HG02642 (cell line): ENCODE measurements around the gene C1orf232.

Source experiments
- ATAC-seq: cut with Tn5 transposase; IDR thresholded peaks from one replicate; pipeline ENCODE4 v1.9.1; 2021; ENCODE audit warnings: mild to moderate bottlenecking; ENCODE audit not compliant: unreplicated experiment, poor library complexity

The C1orf232 gene

DNA sequence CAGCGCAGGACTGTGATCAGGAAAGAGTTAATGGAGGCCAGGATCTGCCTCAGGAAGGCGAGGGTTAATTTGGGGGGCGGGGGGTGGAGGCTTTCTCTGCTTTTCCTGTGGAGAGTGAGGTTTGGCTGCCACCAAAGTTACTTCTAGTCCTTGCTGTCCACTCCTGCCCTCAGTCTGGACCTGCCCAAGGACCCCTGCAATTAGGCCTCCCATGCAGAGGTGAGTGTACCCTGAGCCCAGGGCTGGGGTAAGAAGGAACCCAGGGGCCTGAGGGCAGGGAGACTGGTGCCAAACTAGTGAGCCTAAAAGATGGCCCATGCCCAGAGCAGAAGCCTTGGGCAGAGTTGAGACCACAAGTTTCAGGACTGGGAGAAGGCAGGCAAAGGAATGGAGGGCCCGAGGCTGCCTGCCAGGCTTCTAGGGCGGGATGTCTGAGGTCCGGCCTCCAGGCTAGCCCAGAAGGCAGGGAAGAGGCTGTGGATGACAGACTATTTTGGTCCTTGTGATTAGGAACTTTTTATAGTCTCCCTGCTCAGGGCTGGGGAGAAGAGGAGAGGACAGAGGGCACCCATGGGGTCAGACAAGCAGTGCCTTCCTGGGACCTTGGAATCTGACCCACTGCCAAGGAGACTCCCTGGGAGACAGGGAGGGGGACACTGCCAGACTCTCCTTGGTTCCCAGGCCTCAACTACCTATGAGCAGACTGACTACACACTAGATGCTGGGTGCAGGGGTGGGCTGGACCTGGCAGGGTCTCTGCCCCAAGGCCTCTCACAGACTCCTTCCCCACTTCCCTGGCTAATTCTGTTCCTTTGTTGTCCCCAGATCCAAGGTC, 9.6 kb downstream of the C1orf232 start, which contains the start of gene FAM110D:
TSS of gene FAM110D (plus strand) at position 172 of the 835 bp plus-strand sequence. CDS start 2,213 bp downstream, outside the sequence.
- no peak for ATAC-seq

DNA sequence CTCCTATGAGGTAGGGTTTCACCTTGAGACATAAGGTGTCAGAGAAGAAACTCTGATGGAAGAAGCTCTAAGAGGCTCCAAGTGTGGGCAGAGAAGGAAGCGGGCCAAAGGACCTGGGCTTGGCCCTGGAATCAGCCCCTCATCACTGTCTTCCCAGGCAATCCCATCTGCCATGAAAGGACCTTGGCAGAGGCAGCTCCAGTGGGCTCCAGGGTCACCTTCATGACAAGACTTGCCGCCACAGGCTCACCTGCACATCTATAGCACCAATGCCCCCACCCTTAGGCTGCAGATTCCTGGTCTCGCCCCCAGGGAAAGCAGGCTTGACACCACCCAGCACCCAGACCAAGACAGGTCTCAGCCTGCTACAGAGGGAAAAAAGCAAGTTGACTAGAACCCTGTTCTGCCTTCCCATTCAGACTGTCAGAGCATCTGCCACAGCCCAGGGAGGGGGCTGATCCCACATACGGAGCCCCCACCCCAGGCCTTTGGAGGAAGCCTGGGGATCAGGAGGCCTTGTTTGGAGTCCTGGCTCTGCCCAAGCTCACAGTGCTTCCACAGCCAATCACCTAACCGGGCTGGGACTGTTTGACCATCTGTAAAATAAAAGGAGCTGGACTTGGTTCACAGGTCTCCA, 10.4 kb downstream of the C1orf232 start:
- no peak for ATAC-seq

DNA sequence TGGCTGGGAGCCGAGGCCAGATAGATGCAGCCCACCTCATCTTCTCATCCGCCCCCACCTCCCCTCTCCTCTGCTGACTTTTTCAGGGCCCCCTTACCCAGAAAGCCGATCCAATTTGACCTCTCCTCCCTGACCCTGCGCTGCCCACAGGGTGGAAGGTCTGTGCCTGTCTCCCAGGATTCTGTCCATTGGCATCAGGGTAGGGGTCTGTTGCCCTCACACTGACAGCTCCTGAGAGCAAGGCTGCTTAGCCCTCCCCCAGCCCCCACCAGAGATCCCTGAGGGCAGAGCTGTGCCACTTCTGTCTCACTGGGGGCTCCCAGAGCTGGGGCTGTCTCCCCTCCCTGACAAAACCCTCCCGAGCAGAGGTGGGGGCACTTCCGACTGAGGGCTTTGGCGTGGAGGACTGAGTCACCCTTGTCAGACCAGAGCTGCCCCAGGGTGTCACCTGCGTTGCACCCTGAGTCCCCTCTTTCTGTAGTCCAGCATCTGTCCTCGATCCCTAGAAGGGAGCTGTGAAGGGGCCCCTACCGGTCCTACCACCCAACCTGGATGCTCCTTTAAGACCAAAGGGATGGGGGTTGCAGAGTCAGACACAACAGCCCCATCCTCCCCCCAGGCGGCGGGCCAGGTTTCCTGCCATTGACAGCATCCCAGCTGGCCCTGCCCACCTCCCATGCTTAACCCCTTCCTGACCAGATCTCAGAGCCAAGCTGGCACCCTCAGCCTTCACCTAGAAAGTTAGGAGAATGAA, 12.3 kb downstream of the C1orf232 start:
- ATAC-seq, result no peak

DNA sequence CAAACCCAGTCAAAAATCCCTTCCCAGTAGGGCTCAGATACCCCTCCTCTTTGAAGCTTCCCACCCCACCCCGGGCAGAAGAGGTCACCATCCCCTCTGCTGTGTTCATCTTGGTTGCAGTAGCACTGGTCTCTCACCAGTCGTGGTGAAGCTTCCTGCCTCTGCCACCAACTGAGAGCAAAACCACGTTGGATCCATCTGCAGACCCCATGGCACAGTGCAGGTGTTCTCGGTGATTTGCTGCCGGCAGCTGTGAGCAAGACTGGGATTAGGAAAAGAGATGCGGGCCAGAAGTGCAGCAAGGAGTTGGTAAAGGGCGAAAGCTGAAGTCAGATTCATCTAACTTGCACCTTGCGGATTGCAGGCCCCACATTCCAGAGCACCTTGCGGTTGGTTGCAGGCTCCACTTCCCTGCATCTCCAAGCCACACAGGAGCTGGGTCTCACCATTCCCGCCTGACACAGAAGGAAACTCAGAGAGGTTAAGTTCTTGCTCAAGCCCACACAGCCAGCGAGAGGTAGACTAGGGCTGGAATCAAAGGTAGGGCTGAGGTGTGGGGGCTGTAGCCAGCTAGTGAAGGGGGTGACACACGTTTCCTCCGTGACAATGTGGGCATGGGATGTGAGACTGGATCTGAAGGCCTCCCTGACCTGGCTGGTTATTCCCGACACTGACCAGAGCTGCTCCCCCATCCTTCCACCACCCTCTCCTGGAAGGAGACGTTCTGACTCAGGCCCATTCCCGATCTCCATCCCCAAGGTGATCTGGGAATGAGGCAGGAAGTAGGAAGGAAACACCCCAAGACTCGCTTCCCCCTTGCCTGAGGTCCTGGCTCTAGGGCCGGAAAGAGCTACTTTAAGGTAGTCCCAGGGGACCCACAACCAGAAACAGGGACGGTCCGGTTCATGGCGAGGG, 13.1 kb downstream of the C1orf232 start:
- no peak for ATAC-seq

DNA sequence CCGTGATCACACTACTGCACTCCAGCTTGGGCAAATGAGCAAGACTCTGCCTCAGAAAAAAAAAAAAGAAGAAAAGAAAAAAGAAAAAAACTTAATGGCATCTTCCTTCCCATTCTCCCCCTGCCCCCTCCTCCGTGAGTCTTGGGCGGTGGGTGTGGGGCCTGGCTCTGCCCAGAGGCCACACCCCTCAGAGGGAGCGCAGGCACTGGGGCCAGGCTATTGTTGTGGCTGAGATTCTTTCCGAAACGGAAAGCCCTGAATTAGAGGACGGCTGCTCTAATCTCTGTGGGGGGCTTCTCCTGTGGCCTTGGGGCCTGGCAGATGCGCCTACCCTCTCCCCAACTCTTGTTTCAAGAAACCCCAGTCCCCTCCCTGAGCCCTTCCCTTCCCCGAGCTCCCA, 14.0 kb downstream of the C1orf232 start:
- no peak for ATAC-seq

DNA sequence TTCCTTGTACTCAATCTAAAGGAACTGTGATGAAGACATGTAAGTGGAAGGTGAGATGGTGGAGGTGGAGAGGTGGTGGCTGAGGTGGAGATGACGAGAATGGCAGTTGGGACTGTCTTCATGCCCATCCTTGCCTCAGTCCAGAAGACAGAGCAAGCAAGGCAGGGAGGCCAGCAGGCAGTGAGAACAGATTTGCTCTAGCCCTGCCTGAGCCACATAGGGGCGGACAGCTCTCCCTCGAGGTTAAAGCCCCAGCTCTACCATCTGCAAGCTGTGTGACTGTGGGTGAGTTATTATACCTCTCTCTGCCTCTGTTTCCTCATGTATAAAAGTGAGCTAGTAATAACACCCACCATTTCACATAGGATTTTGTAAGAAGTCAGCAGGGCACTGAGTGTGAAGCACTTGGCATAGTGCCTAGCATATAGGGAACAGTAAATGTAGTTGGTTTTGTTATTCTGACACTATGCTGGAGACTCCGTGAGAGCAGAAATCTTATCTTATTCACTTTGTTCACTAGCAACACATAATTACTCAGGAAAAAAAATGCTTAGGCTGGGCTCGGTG, 14.7 kb downstream of the C1orf232 start:
- ATAC-seq, result no peak

DNA sequence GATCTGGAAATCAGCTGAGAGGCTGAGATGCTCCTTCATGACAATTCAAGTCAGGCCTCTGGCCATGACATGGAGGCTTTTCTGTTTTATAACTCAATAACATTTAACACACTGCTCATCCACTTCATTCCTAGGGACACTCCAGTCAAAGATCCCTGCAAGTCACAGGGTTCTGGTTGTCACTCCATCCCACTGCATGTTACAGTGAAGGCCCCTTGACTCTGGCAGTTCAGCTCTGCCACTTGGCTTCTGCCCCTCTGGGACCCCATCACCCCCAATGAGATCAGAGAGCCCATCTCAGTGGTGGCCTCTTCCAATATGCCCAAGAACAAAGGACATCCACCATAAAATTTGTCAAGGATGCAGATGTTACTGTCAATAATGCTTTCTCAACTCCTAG, 19.9 kb downstream of the C1orf232 start:
- no peak for ATAC-seq

DNA sequence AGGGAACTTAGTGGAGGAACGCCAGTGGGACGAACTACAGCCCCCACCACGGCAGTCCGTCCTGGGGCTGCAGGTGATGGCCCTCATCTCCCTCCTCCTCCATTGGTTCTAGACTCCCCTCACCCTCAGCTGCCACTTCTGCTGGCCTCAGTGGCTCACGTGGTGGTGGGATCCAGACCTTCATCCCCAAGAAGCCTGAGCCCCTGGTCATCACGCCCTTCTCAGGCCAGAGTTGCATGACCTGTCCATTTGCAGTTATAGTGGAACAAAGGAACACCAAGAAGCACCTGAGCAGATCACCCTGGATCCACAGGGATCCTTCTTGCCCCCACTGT, 22.8 kb downstream of the C1orf232 start:
- no peak for ATAC-seq

DNA sequence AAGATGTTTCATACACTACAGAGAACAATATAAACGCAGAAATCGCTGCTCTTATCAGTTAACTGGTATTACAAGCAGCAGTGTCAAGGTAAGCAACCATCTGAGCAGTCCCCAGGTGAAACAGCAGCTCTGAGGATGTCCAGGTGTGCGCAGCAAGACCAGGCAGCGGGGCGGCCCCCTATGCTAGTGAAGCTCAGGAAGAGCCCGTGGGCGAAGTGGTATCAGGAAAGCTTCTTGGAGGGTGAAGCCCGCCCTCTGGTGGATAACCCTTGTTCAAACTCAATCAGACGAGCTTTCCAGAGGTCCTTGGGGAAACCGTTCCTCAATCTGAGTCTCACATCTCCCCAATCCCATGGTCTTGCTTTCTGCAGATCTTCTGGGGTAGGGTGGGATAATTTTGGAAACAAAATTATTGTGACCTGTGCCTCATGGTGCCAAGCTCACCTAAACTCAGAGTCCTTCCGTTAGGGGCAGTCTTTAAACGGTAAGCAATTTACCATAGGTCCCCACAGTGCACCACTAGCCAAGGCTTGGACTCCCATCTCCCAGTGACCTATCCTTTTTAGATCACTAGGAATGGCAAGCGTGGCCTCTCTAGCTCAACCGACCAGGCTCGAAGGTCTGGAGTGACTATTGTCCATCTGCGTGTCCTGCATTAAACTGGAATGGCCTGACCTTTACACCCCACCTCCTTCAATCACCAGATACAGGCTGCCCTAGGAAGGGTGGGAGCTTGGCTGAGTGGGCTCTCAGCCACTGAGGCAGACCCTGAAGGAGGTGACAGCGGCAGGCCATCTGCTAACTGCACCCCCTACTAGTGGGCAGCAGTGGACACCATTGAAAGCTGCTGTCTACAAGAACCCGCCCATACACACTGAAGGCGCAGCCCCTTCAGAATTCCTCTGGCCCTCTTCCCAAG, 23.5 kb downstream of the C1orf232 start:
- peak; percentile 64 for ATAC-seq

DNA sequence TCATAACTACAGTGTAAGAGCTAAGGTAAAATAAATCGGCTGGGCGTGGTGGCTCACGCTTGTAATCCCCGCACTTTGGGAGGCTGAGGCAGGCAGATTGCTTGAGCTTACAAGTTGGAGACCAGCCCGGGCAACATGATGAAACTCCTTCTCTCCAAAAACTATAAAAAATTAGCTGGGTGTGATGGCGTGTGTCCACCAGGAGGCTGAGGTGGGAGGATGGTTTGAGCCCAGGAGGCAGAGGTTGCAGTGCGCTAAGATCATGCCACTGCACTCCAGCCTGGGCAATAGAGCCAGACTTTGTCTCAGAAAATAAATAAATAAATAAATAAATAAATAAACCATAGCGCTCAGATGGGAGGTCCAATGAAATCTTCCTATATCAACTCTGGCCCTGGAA, 26.6 kb downstream of the C1orf232 start:
- no peak for ATAC-seq

DNA sequence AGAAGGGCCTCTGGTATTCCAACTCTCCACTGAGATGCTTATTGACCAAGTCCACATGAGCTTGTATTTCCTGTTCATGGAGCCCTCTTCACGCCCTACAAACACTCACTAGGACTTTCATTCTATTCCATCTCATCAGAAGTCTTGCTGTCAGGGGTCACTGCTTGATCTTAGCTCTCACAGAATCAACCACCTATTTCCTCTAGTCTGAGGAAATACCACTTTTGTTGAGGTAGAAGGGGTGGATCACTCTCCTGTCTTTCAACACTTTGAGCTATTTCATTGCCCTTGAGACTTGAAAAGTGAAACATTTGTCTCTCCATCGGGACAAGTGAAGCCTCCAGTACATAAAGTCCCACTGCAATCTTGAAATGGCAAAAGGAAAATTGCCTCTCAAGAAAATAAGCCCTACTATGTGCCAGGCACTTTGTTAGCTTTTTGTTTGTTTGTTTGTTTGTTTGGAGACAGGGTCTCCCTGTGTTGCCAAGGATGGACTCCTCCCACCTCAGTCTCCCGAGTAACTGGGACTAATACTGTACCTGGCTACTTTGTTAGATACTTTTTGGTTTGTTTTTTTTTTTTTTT, 29.7 kb downstream of the C1orf232 start:
- no peak for ATAC-seq

DNA sequence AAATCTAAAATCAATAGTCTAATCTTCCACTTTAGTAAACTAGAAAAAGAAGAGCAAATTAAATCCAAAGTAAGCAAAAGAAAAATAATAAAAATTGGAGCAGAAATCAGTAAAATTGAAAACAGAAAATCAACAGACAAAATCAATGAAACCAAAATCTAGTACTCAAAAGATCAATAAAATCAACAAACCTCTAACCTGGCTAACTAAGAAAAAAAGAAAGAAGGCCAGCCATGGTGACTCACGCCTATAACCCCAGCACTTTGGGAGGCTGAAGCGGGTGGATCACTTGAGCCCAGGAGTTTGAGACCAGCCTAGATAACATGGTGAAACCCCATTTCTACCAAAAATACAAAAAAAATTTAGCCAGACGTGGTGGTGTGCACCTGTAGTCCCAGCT, 34.3 kb downstream of the C1orf232 start:
- no peak for ATAC-seq

DNA sequence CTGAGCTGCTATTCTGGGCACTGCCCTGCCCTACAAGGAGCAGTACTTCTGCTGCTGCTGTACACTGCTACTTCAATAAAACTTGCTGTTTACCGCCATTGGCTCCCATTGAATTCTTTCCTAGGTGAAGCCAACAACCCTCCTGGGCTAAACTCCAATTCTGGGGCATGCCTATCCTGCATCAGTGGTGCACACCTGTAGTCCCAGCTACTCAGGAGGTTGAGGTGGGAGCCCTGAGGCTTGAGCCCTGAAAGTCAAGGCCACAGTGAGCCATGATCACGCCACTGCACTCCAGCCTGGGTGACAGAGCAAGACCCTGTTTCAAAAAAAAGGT, 36.0 kb downstream of the C1orf232 start:
- no peak for ATAC-seq

DNA sequence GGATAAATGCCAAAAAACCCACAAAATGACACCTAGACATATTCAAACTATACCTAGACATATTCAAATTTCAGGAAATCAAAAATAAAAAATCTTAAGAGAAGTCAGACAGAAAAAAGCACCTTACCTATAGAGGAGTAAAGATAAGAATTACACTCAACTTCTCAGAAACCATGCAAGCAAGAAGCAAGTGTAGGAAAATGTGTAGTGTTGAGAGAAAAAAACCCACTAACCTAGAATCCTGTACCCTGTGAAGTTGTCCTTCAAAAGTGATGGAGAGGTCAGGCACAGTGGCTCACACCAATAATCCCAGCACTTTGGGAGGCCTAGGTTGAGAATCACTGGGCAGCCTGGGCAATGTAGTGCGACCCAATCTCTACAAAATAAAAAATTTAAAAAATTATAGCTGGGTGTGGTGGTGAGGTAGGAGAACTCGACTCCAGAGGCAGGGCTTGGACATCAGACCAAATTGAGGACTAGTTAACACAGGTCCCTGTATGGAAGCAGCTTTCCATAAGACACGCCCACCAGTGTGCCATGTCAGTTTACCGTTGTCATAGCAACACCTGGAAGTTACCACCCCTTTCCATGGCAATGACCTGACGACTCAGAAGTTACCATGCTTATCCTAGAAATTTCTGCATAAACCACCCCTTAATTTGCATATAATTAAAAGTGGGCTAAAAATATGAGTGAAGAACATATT, 36.5 kb downstream of the C1orf232 start:
- no peak for ATAC-seq

DNA sequence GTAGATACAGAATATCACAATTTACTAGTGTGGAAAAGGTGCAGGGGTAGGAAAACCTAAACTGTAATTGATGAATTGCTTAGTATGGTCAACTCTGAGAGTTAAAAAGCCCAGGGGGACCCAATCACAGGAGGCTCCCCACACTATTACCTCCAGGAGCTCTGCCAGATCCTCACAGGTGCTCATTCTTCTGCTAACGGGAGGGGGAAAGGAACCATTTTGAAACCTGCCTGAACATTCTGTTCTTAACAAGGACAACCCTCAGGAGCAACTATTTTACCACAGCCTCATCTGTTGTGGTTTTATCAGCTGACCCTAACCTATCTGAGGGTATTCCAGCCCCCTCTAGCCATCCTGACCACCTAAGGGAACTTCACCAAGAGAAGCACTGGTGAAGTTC, 38.1 kb downstream of the C1orf232 start:
- no peak for ATAC-seq

DNA sequence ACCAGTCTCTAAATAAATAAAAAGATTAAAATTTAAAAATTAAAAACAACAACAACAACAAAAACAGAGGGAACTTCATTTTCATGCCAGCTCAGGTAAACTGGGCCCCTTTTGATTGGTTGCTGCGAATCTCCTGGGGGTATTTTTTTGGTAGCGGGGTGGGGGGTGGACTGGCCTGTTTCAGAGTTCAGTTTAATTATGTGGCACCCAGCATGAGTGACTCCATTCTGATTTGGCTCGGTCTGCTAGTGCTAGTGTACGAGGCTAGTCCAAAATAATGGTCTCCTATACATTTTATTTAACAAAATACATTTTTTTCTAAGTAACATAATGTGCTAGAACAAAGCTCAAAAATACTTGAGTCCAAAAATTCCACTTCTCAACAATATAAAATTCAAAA, 39.0 kb downstream of the C1orf232 start:
- ATAC-seq, result no peak

DNA sequence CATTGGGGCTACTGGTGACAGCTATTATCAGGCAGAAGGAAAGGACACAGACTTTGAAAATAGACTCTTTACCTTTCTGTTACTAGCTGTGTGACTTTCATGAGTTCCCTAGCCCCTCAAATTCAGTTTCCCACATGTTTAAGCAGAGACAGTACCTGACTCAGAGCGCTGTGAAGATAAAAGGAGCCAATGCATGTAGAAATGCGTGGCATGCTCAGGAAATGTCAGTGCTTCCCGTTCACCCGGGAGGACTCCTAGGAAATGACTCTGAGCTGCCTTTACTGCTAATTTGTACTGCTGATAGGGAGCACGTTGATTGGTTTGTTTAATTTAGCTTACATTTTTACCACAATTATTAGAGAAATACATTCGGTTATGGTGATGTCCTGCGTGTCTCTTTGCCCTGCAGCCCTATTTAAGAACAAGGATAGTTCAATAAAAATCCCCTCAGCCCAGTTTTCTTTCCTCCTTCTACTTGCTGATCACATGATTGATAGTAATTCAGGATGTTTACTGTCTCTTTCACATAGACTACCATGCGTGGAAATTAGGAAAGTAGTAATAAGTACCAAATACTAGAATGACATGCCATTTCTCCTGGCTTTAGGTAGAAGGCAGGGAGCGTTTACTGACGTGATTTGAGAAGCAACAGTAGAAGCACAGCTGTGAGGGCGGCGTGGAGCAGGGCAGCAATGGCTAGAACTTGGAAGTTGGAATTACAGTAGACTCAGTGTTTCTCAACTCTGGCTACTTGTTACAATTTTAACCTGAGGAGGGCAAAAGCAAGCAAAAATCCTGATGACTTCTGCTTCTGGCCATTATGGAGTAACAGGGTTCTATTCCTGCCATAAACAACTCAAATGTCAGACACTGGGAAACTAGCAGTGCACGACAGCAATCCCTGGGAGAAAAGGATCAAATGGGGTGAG, 41.3 kb downstream of the C1orf232 start:
- no peak for ATAC-seq
